SH-SY5Y (cell line): Measurements from ENCODE around the gene SORCS3.

Experiments used
- GATA2 ChIP-seq: IDR thresholded peaks from 2 replicates; pipeline ENCODE4 v1.6.1; 2011; ENCODE audit warnings: mild to moderate bottlenecking, low read depth, low read length
- GATA3 ChIP-seq: IDR thresholded peaks from 2 replicates; pipeline ENCODE4 v1.6.1; 2011; ENCODE audit warnings: low read depth, mild to moderate bottlenecking, low read length, moderate library complexity

Gene SORCS3

GRCh38 chr10:105150259-105150880, 509.3 kb downstream of the SORCS3 start:
- no peak for TF ChIP-seq GATA3
- TF ChIP-seq GATA2: no peak

GRCh38 chr10:105154736-105155135, 513.6 kb downstream of the SORCS3 start:
- no peak for TF ChIP-seq GATA3
- no peak for TF ChIP-seq GATA2

DNA sequence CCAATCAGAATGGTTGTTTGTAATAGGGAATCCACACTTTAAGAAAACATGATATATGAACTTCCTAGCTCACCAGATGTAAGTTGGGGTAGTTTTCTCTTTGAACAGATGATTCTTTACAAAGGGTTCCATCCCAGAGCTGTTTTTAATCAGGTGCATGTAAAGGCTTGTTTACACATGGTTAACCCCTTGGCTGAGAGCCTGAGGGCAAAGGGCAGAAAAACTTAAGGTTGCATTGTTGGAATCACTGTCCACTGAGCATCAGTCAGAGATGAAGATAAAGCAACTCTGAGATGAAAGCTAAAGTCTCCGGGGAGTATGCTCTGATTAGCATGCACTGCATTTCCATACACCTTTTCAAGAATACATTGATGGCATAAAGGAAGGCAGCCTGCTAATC, 518.2 kb downstream of the SORCS3 start:
- TF ChIP-seq GATA2 (no peak), GATA3 (no peak)

DNA sequence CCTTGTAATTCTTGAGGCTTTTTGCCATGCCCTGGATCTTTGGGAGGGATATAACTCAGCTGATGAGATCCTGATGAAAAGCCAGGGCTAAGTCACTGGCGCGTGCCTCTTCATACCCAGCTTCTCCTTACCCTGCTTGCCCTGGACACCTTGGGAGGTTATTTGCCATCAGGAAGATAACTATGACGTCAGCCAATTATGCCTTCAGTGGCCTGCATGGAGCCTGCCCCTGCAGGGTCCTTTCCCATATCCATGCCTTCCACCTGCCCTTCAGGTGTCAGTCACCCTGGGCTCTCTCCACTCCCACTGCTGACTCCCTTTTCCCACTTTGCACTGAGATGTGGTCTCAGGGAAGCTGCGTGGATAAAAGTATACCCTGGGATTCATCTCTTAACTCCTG, 520.1 kb downstream of the SORCS3 start:
- no peak for TF ChIP-seq GATA3

GRCh38 chr10:105161767-105162166, 520.7 kb downstream of the SORCS3 start:
- TF ChIP-seq GATA2 (no peak), GATA3 (no peak)

- TF ChIP-seq GATA3: no peak
- TF ChIP-seq GATA2: no peak
Measured at GRCh38 chr10:105170521-105170920, 529.4 kb downstream of the SORCS3 start.

DNA sequence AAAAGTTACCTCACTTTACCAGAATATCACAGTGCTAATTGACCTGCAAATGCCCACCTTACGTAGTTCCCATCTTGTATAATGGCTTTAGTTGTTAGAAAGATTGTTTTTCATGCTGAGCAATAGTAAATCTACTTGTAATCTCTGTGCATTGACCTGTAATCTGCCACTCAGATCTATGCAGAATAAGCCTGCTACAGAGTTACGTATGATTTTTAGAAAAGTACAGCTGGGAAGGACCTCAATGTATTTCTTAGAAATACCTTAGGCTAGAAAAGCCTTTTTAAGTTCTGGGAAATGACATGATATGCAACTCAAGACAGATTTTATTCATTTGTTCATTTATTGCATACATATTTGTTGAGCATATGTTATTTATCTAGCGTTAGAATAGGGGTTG, 530.9 kb downstream of the SORCS3 start:
- TF ChIP-seq GATA3: no peak

DNA sequence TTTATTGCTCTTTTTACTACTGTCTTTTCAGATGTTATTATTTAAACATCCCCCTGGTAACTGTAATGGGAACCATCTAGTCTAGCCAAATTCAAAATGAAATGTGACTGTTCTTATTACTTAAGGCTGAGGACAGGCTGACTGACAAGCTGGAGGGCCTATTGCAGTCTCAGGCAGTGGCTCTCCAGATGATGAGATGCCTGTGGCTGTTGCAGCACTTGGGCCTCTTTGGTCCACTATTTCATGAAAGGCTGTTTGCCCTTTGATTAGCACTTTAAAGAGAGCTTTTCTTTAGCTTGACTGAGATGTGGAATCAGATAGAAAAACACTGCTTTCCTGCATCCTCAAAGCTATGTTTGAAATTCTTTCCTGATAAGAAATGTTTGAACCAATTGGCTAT, 540.5 kb downstream of the SORCS3 start:
- TF ChIP-seq GATA3 (no peak), GATA2 (no peak)

DNA sequence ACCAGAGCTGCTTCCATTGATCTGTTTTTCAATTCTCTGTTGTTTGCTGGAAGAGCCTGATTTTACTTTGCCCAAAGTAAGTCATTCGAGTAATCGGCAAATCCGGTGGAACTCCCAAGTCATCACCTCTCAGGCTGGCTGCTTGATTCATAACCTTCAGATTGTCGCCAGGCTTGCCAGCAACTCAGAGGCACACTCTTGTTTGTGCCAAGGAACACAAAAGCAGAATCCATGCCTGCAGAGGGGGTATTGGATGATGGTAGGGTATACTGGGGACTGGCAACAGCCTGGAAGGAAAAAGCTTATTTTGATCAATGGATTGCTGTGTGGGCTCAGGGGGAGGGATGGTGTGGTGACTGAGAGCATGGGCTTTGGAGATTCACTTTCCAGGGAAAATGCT, 542.4 kb downstream of the SORCS3 start:
- TF ChIP-seq GATA3 (no peak), GATA2 (no peak)

- TF ChIP-seq GATA3 (no peak), GATA2 (no peak)
Measured at GRCh38 chr10:105185161-105185560, 544.1 kb downstream of the SORCS3 start.

DNA sequence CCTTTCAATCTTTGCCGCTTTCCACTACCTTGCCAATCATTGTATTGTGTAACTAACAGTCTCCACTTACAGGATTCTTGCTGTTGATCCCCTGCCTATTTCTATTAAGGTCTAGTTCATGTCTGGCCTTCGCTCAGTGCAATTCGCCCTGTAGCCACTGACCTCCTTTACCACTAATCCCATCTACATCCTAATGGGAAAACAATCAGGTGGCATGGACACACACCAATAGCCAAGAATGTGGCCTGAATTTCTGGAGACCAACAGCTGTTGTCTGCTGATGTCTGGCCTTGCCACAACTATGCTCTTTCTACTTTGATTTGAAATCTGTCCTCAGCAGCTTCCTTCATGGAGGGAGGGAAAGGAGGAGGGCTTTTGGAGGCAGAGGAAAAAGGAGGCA, 546.2 kb downstream of the SORCS3 start:
- TF ChIP-seq GATA2: no peak
- TF ChIP-seq GATA3: no peak

GRCh38 chr10:105188737-105189462, 547.8 kb downstream of the SORCS3 start:
- TF ChIP-seq GATA3: no peak
- no peak for TF ChIP-seq GATA2

GRCh38 chr10:105189463-105189800, 548.3 kb downstream of the SORCS3 start:
- TF ChIP-seq GATA3 (no peak), GATA2 (no peak)

DNA sequence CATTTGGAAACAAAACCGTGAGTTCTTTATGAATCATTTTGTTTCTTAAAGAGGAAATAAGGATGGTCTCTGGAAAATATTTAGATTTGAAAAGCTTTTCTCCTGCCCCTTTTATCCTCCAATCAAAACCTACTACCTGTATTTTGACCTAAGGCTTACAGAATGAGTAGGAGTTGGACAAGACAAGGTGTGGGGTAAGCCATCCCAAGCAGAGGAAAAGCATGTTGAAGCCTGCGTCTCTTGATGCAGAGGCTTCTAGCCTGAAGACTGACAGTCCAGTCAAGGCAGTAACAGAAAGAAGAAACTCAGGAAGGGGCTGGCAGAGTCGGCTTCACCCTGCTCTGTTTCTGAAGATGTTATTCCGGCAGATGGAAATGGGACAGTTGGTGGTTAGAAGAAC, 551.1 kb downstream of the SORCS3 start:
- TF ChIP-seq GATA3: no peak
- TF ChIP-seq GATA2: no peak

GRCh38 chr10:105192861-105193260, 551.8 kb downstream of the SORCS3 start:
- no peak for TF ChIP-seq GATA2
- TF ChIP-seq GATA3: no peak

DNA sequence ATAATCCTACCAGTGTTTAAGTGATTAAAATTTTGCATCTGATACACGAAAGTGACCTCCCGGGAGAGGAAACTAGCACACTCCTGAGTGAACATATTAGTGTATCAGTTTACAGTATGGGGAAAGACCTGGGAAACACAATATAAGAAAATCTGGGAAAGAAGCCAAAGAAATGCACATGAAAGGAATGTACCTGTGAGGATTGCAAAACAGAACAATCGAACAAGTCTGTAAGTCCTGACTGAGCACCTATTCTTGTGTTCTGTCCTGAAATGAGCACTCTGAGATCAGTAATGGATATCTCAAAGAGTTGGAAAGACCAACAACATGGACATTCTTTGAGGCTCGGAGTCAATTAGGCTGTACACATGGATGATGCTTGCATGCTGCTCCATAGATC, 554.7 kb downstream of the SORCS3 start:
- no peak for TF ChIP-seq GATA3
- TF ChIP-seq GATA2: no peak
